Right lobe of liver (tissue), 6 donors: ENCODE measurements around the gene PTGFRN. TPM values are rescaled to one million over a fixed set of nuclear protein-coding genes. Genes with fewer than 3 reads are reported as not detected.

Experiments
- ATAC-seq, 4 donors: fragments of 200-7000 bp; cut with Tn5 transposase; one replicate each; pipeline ENCODE4 v1.9.1; 2020; ENCODE audit warnings: mild to moderate bottlenecking in 4 of 4, moderate library complexity in 4 of 4
- DNase-seq, 3 donors: peaks; one replicate each; pipeline ENCODE4 v3.0.0-alpha.2; 2020
- H3K27ac ChIP-seq, 3 donors: fragments of 200-600 bp; one replicate each; pipeline ENCODE4 v1.8.0; 2022
- H3K27me3 ChIP-seq, 2 donors: fragments of 200-600 bp; one replicate each; pipeline ENCODE4 v1.8.0; 2022
- H3K36me3 ChIP-seq, 4 donors: fragments of 200-600 bp; sonication (generic) in 1 of 4; one replicate each; pipeline versions ENCODE4 v1.5.1 to v1.8.0; 2017 to 2022; ENCODE audit warnings: control low read depth in 1 of 4
- H3K4me1 ChIP-seq, 4 donors: fragments of 200-600 bp; sonication (generic) in 1 of 4; one replicate each; pipeline versions ENCODE4 v1.5.1 to v1.8.0; 2017 to 2022; ENCODE audit warnings: control low read depth in 1 of 4
- H3K4me3 ChIP-seq, 3 donors: fragments of 200-600 bp; one replicate each; pipeline ENCODE4 v1.8.0; 2022
- H3K9me3 ChIP-seq, 4 donors: fragments of 200-600 bp; sonication (generic) in 1 of 4; one replicate each; pipeline versions ENCODE4 v1.5.1 to v1.8.0; 2017 to 2022; ENCODE audit warnings: control low read depth in 1 of 4
- POLR2A ChIP-seq: fragments of 450-650 bp; IDR thresholded peaks from one replicate; pipeline ENCODE4 v1.6.1; 2017; ENCODE audit warnings: antibody characterized with exemption, mild to moderate bottlenecking
- WGBS: methylation state at CpG from one replicate; pipeline ENCODE4 v1.1.6; 2018; ENCODE audit warnings: low coverage, low lambda C conversion rate; ENCODE audit not compliant: insufficient coverage; ENCODE audit errors: missing lambda C conversion rate; 5-methylcytosine and 5-hydroxymethylcytosine counted together
- intact Hi-C, 2 donors: fragments of 100-400 bp; cut with DNase I; formaldehyde crosslinking; loops; one replicate each; pipeline versions ENCODE4 v1.11.2 to v1.14.1; 2022
- total RNA-seq, 6 experiments: library from RNA; depleted of rRNA in 2 of 6; stranded (reverse); fragments of >200 nt in 2 of 6; fragmentation: NEBNext Ultra II Directional in 3 of 6; extraction: Animal tissue kit (Norgen Biotek cat#: 25700) in 3 of 6; gene quantifications; one replicate each; pipeline versions ENCODE4 v1.1.0 to v1.2.4, GENCODE V29; 2016 to 2023
- TF ChIP-seq, protein P1 (sequence below), 4 donors: fragments of 200-600 bp in 3 of 4; fragments of 450-650 bp in 1 of 4; IDR thresholded peaks; one replicate each; pipeline versions ENCODE4 v1.5.1 to v1.8.0; 2016 to 2022; ENCODE audit warnings: antibody characterized with exemption in 4 of 4, mild to moderate bottlenecking in 2 of 4
- donor health status: DM: no; HTN: yes; CAD: no.
- donor health status: DM: no; HTN: no; CAD: no.
- donor health status: DM: no; HTN: no; CAD: no.
- donor health status: DM: no; HTN: yes; CAD: no.
- donor health status: DM: no; HTN: yes; CAD: no.

PTGFRN gene
- total RNA-seq, 6 experiments from 2014 or later = 12.6 to 28.1 (median 17.5) TPM

DNA sequence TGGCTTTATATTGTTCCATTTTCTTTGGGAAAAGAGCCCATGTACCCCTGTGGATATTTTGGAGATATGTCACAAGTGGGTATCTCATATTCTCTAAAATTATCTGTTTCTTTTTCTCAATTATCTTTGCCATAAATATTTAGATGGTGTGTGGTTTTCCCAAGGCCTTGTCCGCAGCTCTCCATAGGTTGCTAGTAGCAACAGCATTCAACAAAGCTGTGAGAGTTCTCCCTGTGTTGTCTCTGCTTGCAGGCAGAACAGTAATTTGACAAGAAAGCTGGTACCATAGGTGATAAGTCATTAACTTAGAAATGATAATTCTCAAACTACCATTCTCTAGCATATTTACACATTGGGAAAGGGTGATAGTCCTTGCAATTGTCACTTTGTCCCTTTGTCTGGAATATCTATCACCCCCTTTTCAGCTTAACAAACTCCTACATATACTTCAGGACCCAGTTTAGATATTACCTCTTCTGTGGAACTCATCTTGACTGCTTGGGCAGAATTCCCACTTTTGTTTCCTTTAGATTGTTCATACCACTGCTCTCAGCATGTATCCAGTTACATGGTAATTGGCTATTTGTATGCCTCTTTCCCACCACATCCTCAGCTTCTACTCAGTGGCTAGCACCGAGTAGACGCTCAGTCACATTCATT, 100.7 kb downstream of the PTGFRN start:
- no peaks in the 10 kb centered on the region for H3K27me3 ChIP-seq
- WGBS = 88% methylated on average over 3 of the region's 3 CpGs
- H3K4me3 ChIP-seq = no peak overlapping the region
- no peaks in the 10 kb centered on the region for H3K36me3 ChIP-seq
- intact Hi-C loops = no loop called here
- peaks cover 0 to 4% (median 0%) of the 10 kb centered on the region in 4 donors for H3K4me1 ChIP-seq
- no peak for TF ChIP-seq POLR2A
- TF ChIP-seq, protein P1, sequence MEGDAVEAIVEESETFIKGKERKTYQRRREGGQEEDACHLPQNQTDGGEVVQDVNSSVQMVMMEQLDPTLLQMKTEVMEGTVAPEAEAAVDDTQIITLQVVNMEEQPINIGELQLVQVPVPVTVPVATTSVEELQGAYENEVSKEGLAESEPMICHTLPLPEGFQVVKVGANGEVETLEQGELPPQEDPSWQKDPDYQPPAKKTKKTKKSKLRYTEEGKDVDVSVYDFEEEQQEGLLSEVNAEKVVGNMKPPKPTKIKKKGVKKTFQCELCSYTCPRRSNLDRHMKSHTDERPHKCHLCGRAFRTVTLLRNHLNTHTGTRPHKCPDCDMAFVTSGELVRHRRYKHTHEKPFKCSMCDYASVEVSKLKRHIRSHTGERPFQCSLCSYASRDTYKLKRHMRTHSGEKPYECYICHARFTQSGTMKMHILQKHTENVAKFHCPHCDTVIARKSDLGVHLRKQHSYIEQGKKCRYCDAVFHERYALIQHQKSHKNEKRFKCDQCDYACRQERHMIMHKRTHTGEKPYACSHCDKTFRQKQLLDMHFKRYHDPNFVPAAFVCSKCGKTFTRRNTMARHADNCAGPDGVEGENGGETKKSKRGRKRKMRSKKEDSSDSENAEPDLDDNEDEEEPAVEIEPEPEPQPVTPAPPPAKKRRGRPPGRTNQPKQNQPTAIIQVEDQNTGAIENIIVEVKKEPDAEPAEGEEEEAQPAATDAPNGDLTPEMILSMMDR (IDR thresholded peaks at IDR 0.05) = no peak
- no peaks in the 10 kb centered on the region for H3K9me3 ChIP-seq
- no peak overlapping the region for H3K27ac ChIP-seq
- DNase-seq = no peak
- no peak for ATAC-seq

DNA sequence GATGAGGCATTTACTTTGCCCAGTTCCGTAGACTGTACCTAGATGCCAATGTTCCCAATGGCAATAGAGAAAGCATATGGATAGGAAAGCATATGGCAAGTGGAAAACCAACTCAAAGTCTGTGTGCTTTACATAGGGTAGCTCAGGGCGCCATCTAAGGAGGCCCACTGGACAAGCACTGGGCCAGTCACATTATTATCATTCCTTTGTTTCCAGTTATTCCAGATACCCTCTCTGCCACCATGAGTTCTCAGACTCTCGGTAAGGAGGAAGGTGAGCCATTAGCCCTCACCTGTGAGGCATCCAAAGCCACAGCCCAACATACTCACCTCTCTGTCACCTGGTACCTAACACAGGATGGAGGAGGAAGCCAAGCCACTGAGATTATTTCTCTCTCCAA, 101.6 kb downstream of the PTGFRN start:
- Histone ChIP-seq H3K4me3 (no peak overlapping the region), H3K9me3 (no peaks in the 10 kb centered on the region), H3K36me3 (no peaks in the 10 kb centered on the region), H3K27ac (no peak overlapping the region), H3K27me3 (no peaks in the 10 kb centered on the region), H3K4me1 (peaks cover 0 to 4% (median 0%) of the 10 kb centered on the region in 4 donors)
- WGBS = 100% methylated on average over 3 of the region's 3 CpGs
- ATAC-seq (no peak), DNase-seq (no peak)
- intact Hi-C loops = no loop called here
- TF ChIP-seq, protein P1 (IDR thresholded peaks at IDR 0.05) = no peak
- TF ChIP-seq POLR2A = no peak

DNA sequence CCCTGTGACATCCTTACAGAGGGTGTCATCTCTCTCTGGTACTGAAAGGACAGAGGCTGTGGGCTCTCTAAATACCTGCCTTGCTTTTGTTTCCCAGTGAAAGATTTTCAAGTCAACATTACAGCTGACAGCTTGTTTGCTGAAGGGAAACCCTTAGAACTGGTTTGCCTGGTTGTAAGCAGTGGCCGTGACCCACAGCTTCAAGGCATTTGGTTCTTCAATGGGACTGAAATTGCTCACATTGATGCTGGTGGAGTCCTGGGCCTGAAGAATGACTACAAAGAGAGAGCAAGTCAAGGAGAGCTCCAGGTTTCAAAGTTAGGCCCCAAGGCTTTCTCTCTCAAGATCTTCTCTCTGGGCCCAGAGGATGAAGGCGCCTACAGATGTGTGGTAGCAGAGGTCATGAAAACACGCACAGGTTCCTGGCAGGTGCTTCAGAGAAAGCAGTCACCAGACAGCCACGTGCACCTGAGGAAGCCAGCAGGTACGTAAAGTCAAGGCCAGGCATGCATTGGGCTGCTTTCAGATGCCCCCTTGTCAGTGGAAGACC, 103.7 kb downstream of the PTGFRN start:
- DNase-seq (no peak), ATAC-seq (no peak)
- intact Hi-C loops = no loop called here
- Histone ChIP-seq H3K4me1 (no peaks in the 10 kb centered on the region), H3K9me3 (no peaks in the 10 kb centered on the region), H3K27ac (no peak overlapping the region), H3K27me3 (no peaks in the 10 kb centered on the region), H3K4me3 (no peak overlapping the region), H3K36me3 (no peaks in the 10 kb centered on the region)
- 76% methylated on average over 2 of the region's 5 CpGs for WGBS
- no peak for TF ChIP-seq POLR2A
- TF ChIP-seq, protein P1 (IDR thresholded peaks at IDR 0.05) = no peak

DNA sequence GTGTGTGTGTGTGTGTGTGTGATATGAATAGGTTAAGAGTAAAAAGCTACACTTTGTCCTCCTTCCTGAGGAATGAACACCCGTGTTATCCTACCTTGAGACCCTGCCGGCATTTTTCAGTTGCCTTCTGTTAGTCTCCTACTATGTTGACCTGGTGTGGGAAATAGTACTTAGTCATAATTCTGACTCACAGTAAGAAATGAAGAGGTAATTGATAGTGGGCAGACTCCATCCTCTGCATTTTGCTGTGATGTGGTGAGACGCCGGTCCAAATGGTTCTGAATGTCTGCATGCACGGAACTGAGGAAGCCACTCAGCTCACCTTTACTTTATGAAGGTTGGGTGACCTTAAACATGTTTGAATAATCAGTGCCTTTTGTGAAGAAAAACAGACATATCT, 104.5 kb downstream of the PTGFRN start:
- H3K36me3 ChIP-seq = no peaks in the 10 kb centered on the region
- H3K27ac ChIP-seq = no peak overlapping the region
- no peak overlapping the region for H3K4me3 ChIP-seq
- intact Hi-C loops = no loop called here
- no peaks in the 10 kb centered on the region for H3K27me3 ChIP-seq
- H3K9me3 ChIP-seq = no peaks in the 10 kb centered on the region
- DNase-seq (no peak), ATAC-seq (no peak)
- no peak for TF ChIP-seq POLR2A
- TF ChIP-seq, protein P1 (IDR thresholded peaks at IDR 0.05) = no peak
- WGBS = 86% methylated on average over 5 of the region's 5 CpGs
- H3K4me1 ChIP-seq = no peaks in the 10 kb centered on the region
